HG03095 (cell line): ENCODE measurements around the gene TMEFF1.

Experiments used
- ATAC-seq: cut with Tn5 transposase; IDR thresholded peaks from one replicate; pipeline ENCODE4 v1.9.1; 2021; ENCODE audit warnings: moderate library complexity; ENCODE audit not compliant: unreplicated experiment

TMEFF1 gene

DNA sequence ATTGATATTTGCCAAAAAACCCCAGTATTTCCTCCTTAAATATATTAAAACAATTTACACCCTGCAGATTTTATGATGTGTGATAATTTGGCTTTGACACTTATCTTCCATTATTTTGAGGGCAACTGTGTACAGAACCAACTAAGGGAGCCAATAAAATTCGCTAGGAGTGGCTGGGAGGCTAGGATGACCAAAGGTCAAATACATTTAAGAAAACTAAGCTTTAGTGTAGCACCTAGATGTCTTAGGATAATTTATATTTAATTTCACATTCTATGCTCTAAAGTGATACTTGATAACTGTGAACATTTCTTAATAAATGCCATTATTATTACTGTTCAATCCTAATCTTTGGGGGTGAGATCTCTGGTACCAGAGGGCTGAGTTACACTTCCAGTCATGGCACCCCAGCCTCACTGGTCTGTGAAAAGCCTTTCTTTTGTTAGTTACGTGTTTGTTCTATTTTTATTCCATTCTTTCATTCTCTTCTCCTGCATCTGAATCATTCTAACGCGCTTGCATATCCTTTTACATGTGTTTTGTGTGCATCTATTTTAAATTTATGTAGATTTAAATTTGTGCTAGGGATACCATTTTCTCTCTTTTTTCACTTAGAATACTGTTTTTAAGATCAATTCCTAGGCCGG lies 26.9 kb upstream of the TMEFF1 start:
- ATAC-seq: no peak

DNA sequence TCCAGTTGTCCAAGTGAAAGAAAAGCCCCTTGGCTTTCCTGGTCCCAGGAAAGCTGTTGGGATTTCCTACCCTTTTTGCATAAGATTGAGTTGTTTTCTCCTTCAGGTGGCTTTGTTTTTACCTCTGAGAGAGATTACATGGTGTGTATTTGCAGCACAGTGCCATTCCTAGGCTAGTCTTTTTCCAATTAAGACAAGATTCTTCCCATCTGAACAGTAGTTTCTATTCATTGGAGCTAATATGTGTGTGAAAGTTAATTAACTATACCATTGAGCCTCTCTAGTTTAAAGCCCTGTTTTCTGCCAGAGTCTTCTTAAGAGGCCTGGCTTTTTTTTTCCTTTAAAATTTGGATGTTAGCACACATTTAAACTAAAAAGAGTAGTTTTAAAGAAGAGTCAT lies 25.9 kb upstream of the TMEFF1 start:
- no peak for ATAC-seq

DNA sequence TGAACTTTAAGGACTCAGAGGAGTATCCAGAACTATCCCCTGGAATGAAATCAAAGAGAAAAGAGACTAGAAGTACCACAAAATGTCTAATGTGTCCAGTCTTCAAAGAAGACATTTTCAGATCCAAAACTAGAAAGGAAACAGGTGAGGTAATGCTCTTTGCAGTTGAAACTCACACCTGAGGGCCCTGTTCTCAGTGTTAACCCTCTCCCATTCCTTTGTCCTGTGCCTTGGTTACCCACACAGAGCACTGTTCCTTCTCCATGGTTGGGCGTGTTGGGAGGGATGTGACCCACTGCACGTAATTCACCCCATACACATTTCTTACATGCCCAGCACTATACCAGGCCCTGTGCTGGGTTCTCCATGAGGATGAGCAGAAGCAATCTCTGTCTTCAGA lies 24.7 kb upstream of the TMEFF1 start:
- ATAC-seq: no peak

DNA sequence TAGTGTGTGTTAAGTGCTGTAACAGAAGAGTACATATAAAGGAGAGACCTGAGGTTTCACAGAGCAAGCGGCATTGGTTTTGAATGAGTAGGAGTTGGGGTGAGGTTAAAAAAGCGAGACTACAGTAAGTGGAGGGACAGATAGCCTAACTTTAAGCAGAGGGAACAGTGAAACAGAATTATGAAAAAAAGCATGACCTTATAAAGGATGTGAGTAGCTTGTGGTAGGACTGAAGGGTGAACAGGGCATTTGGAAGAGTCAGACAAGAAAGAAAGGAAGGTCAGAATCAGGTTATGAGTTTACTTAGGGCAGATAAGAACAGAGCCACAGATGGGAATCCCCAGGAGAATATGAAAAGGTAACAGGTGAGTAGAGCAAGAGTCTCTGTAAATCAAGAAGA lies 23.5 kb upstream of the TMEFF1 start:
- ATAC-seq: peak; percentile 67

DNA sequence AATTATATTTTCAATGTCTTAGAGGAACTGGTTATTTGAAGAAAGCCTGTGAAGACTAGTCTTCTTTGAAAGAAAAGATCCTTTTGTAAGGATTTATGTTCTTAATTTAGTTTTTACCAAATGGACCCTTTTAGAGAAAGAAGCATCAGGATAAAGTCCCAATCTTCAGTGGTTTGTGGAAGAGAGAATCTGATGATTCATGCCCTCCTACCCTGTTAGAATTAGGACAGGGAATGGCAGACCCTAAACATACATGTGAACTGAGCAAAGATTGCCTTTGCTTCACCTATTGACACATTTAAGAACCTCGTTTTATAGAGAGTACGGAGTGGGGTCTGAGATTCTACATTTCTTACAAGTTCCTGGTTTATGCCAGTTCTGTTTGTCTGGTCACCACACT lies 20.1 kb upstream of the TMEFF1 start:
- no peak for ATAC-seq

DNA sequence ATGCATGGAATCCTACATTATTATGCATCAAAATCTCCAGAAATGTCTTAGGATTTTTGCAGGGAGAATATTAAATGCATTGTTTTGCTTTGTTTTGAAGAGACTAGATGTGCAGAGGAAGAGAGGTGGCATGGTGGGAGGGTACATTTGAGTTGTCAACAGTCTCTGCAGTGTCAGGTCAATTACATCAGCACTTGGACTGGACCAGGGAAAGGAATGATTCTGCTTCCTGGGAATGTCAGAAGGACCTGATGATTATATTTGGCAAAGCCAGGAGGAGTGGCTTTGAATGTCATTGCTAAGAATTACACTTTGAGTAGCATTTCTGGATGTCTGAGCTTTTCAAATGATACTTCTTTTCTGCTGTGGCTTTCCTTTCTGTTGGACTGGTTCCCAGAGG lies 17.5 kb upstream of the TMEFF1 start:
- no peak for ATAC-seq

DNA sequence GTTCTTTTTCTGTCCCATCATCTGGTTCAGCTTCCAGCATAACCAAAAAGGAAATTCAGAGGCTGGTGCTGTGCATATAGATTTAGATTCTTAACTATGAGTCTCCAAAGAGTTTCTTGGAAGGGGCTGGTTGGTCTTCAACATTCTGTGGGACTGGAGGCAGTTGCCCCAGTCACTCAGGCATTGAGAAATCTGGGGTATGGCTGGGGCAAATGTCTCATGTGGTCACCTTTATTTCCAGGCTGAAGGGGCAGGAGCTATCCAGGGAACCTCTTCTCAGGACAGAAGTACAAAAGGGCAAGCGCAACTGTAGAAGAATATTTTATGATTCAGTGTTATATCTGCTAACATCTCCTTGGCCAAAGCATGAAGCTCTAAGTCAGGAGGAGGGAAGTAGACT lies 15.4 kb upstream of the TMEFF1 start:
- no peak for ATAC-seq

DNA sequence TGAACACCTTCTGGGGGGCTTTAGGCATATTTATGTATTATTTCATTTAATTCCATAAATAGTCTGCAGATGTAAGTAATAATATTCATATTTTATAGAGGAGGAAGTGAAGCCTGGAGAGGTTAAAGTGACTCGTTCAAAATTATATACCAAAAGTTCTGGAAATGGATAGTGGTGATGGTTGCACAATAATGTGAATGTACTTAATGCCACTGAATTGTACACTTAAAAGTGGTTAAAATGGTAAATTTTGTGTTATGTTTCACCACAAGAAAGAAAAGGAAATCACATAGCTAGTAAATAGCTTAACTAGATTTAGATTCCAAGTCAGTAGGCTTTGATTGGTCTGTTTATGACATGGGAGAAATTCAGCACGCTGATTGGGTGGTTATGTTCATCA lies 13.0 kb upstream of the TMEFF1 start:
- no peak for ATAC-seq

DNA sequence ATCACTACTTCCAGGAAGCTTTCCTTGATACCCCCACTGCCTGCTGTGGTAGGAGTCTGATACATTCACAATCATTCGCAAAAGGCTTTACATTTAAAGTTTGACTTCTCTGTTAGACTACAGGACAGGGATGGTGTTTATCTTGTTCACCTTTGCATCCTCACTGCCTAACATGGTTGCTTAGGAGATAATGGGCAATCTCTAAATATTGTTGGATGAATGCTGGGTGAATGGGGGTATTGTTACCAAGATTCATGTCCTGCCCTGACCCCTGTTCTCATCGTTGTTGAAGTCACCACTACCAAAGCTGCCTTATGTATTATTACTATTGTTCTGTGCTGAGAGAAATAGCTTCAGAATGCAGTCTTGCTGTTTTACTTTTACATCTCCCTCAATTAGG lies 7.7 kb upstream of the TMEFF1 start:
- ATAC-seq: no peak

DNA sequence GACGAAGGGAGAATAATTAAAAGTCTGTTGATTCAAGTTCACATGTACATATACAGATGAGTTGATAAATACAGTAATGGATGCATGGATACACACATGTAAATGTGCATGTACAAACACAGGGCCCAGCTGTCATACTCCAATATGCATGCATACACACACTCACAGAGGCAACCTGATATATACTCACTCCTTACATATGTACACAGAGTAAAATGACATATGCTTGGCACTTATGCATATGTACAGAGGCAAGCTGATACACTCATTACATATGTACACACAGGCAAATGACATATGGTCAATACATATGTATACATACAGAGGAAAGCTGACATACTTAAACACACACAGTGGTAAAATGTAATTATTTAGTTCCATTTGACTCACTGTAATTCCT lies 7.2 kb upstream of the TMEFF1 start:
- no peak for ATAC-seq

DNA sequence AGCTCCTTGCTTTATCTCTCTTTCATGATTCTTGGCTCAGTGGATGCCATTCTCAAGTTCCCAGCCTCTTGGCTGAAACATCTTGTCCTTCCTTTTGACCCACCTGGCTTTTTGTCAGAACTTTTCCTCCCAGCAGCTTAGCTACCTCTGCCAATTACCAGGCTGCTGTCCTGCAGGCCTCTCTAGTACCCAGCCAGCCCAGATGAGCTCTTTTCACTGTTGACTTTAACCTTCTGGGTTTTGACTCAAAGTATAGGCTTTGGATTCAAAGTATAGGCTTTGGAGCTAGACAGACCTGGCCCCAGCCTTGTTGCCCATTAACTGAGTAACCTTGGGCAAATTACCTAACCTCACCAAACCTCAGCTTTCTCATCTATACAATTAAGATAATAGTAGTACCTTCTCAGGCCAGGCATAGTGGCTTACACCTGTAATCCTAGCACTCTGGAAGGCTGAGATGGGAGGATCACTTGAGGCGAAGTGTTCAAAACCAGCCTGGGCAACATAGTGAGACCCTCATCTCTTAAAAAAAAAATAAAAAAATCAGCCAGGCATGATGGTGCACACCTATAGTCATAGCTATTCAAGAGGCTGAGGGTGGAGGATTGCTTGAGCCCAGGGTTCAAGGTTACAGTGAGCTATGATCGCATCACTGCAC lies 6.6 kb upstream of the TMEFF1 start:
- ATAC-seq: no peak

DNA sequence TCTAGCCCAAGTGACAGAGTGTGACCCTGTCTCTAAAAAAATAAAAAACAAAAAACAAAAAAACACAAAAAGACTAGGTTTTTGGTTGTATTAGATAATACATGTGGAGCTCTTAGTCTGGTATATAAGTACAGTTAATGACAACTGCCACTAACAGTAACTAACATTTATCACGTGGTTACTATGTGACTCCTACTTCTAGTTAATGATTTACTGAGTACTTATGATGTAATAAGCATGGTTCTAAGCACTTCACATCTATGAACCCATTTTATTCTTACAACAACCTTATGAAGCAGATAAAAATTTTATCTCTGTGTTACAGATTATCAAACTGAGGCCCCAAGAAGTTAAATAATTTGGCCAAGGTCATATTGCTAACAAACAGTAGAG lies 6.1 kb upstream of the TMEFF1 start:
- ATAC-seq: no peak

DNA sequence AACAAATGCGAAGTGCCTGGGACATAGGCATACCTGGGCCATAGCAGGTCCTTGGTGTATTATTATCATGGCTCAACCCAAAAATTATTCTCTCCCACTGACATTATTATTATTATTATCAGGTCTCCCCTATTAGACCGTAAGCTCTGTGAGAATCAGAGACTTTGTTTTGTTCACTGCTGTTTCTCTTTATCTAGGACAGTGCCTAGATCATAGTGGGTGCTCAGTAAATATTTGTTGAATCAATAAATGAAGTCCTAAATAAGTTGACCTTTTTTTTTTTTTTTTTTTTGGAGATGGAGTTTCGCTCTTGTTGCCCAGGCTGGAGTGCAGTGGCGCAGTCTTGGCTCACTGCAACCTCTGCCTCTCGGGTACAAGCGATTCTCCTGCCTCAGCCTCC lies 4.9 kb upstream of the TMEFF1 start:
- ATAC-seq: no peak

DNA sequence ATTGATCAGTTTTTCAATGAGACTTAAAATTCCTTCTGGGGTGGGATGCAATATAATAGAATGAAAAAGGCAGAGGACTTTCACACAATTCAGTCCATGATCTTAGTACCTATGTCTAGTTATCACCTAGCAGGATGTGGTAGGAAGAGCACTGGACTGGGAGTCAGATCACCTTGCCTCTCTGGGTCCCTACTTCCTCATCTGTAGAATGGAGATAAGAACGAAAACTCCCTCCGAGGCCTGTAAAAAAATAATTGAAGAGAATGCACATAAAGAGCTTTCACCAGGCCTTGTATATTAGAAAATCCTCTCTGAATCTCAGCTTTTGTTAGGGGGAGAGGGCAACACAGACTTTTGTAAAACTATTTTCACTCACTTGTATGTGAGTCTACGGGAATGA lies 681 bp upstream of the TMEFF1 start:
- ATAC-seq: no peak

DNA sequence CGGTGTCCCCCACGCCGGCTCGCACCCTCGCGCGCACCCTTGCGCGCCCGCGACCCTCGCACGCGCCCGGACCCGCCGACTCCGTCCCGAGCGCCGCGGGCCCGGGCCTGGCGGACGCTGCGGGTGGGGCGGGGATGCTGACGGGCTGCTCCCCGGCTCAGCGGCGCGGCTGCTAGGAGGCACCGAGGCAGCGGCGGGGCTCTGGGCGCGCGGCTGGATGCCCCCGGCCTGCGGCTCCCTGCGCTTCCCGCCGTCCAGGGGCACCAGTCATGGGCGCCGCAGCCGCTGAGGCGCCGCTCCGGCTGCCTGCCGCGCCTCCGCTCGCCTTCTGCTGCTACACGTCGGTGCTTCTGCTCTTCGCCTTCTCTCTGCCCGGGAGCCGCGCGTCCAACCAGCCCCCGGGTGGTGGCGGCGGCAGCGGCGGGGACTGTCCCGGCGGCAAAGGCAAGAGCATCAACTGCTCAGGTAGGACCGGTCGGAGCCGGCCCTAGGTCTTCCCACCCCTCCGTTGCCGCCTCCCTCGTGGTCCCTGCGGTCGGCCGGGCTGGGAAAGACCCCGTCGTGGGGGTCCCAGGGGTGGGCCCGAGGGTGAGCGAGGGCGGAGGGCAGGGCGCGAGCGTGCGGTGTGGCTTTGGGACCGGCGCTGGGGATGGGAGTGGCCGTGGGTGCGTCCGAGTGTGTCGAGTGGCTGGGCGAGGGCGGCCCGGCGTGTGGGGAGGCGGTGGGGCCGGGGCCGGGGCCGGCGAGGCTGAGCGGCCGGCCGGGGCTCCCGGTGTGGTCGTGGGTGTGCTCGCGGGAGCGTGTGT lies 530 bp downstream of the TMEFF1 start:
- peak; percentile 69 for ATAC-seq

DNA sequence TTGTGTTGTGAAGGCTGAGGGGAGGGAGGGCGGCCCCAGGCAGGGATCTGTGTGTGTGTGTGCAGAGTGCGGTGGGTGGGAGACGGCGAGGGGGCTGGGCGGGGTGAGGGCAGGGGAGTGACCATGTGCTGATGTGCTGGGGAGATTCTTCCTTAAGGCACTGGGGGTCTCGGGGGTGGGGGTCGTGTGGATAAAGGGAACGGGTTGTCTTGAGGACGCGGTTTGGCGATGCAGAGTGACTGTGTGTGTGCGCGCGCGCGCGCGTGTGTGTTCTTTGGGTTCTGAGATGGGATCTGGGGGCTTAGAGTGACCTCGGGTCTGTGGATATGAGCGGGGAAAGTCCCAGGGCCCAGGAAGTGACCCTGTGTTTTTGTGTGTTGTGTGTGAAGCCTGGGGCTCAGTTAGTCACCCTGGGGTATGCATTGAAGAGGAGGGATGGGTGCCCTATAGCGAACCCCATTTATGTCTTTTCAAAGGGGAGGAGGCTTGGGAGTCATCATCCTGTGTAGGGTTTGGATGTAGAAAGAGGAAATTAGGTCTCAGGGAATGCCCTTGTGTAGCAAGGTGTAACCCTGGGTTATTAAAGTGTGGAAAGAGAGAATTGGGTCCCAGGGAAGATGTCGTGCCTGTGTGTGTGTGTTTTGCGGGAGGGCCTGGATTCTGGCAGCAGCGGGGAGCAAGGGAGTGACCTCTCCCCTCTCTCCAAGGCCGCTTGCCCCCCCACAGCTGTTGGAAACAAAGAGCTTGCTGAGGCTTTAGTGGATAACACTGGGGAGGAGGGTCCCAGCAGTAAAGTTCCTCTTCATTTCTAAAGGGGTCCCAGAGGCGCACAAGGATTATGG lies 1.4 kb downstream of the TMEFF1 start:
- no peak for ATAC-seq

DNA sequence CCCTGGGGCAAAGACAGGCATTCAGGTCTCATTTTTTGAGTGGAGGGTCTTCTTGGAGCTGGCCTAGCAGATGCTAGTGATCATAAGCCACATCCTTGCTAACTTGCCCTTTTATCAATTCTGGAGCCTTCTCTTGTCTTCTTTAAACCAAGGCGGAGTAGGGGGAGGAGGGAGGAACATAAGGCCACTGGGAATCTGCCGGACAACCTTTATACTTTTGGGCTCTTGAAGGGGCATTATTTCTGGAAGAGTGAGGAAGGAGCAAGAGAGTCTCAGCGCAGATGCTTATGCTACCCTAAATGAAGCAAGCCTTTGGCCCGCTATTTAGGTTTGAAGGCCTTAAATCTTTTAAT lies 2.0 kb downstream of the TMEFF1 start:
- ATAC-seq: no peak

DNA sequence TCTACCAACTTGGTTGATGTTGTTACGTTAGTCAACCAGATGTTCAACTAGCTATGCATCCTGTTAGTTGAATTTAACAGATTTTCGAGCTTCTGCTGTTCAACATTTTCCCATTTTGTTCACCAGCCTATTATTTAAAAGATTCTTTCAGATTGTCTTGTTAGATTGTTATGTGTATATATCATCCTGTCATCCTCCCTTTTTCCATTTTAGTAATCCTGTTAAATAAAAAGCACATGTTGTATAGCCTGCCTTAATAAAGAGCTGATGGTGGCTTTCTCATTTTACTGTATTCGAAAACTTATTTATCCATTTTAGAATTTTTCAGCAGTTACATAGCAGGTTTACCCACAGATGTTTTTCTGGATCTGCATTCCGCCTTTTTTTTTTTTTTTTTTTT lies 4.3 kb downstream of the TMEFF1 start:
- ATAC-seq: no peak

DNA sequence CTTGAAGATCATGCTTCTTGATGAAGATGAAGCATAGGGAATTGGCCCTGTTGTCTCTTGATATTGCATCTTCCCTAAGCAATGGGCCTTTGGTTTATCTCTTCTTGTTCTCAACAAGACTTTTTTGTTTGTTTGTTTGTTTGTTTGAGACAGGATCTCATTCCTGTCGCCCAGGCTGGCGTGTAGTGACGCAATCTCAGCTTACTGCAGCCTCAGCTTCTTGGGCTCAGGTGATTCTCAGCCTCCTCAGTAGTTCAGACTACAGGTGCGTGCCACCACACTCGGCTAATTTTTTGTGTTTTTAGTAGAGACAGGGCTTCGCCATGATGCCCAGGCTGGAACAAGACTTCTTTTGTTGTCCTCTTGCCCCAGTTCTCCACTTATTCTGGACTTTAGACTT lies 5.2 kb downstream of the TMEFF1 start:
- no peak for ATAC-seq

DNA sequence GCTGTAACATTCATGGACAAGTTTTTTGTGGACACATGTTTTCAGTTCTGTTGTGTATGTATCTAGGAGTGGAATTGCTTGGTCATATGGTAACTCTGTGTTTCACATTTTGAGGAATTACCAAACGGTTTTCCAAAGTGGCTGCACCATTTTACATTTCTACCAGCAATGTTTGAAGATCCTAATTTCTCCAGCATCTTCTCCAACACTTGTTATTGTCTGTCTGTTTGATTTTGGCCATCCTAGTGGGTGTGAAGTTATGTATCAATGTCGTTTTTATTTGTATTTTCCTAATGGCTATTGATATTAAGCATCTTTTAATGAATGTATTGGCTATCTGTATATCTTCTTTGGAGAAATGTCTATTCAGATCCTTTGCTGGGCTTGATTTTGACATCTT lies 6.9 kb downstream of the TMEFF1 start:
- no peak for ATAC-seq

DNA sequence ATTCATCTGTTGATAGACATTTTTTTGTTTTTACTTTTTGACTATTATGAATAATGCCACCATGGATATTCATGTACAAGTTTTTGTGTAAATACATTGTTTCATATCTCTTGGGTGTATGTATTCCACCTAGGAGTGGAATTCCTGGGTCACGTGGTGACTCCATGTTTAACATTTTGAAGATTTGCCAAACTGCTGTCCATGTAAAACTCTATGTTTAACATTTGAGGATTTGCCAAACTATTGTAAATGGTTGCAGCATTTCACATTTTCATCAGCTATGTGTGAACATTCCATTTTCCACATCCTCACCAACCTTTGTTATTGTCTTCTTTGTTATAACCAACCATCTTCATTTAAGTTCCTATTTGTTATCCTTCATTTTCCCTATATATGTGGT lies 12.2 kb downstream of the TMEFF1 start:
- no peak for ATAC-seq
